Lower leg skin (tissue), 3 donors: ENCODE results near the gene RGS16.

ENCODE experiments used
- POLR2A ChIP-seq, 2 donors: fragments of 450-650 bp; IDR thresholded peaks; one replicate each; pipeline ENCODE4 v1.6.1; 2016 to 2017; ENCODE audit warnings: antibody characterized with exemption in 2 of 2, mild to moderate bottlenecking in 1 of 2, moderate library complexity in 1 of 2
- TF ChIP-seq, protein P1 (sequence below), 3 donors: fragments of 450-650 bp; IDR thresholded peaks; one replicate each; pipeline ENCODE4 v1.5.1; 2016; ENCODE audit warnings: antibody characterized with exemption in 3 of 3, mild to moderate bottlenecking in 3 of 3, moderate library complexity in 2 of 3

DNA sequence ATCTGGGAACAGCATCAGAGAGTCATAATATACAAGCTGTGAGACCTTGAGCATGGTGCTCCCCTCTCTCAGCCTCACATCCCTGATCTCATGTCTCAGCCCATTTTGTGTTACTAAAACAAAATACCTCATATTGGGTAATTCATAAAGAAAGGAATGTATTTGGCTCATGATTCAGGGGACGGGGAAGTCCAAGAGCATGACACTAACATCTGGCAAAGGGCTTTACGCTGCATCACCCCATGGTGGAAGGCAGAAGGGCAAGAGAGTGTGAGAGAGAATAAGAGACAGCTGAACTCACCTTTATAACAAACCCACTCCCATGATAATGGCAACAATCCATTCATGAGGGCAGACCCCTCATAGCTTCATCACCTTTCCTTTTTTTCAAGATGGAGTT, 51.7 kb downstream of the RGS16 start:
- TF ChIP-seq, protein P1, sequence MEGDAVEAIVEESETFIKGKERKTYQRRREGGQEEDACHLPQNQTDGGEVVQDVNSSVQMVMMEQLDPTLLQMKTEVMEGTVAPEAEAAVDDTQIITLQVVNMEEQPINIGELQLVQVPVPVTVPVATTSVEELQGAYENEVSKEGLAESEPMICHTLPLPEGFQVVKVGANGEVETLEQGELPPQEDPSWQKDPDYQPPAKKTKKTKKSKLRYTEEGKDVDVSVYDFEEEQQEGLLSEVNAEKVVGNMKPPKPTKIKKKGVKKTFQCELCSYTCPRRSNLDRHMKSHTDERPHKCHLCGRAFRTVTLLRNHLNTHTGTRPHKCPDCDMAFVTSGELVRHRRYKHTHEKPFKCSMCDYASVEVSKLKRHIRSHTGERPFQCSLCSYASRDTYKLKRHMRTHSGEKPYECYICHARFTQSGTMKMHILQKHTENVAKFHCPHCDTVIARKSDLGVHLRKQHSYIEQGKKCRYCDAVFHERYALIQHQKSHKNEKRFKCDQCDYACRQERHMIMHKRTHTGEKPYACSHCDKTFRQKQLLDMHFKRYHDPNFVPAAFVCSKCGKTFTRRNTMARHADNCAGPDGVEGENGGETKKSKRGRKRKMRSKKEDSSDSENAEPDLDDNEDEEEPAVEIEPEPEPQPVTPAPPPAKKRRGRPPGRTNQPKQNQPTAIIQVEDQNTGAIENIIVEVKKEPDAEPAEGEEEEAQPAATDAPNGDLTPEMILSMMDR (IDR thresholded peaks at IDR 0.05), result no peak
- TF ChIP-seq POLR2A (IDR thresholded peaks at IDR 0.05), result no peak
